ENCODE data around the gene SH3RF1.

GRCh38 chr4:169246279-169246678, 24.5 kb downstream of the SH3RF1 start:
- TF ChIP-seq CTCF (conservative IDR thresholded peaks at IDR 0.05 in 1 of 2, IDR thresholded peaks at IDR 0.05 in 1 of 2; ENCODE audit: extremely low read depth in 1 of 2, insufficient read depth in 1 of 2, low read depth in 1 of 2, low read length in 2 of 2) (no peak), EZH2 (IDR thresholded peaks at IDR 0.05; ENCODE audit: borderline replicate concordance, low read length) (no peak)
